Heart left ventricle (tissue), 16 donors: Measurements from ENCODE around the gene AHDC1. TPM values are rescaled to one million over a fixed set of nuclear protein-coding genes. Genes with fewer than 3 reads are reported as not detected.
"Not testable (repeated sequence)": the region's sequence is repeated elsewhere in the genome, so short reads cannot be mapped to it uniquely, and the experiment has no call there.

Experiments used
- ATAC-seq, 4 donors: fragments of 200-7000 bp; cut with Tn5 transposase; one replicate each; pipeline ENCODE4 v1.9.1; 2020 to 2022; ENCODE audit warnings: moderate library complexity in 4 of 4, mild to moderate bottlenecking in 3 of 4, moderate number of reproducible peaks in 1 of 4
- DNase-seq, 5 donors: peaks; one replicate each; pipeline ENCODE4 v3.0.0-alpha.2; 2020
- H3K27ac ChIP-seq, 12 donors: fragments of 200-600 bp; sonication (generic) in 4 of 12; one replicate each; pipeline versions ENCODE4 v1.5.0 to v1.8.0; 2016 to 2022; ENCODE audit warnings: mild to moderate bottlenecking in 2 of 12
- H3K27me3 ChIP-seq, 9 donors: fragments of 200-600 bp; sonication (generic) in 2 of 9; one replicate each; pipeline versions ENCODE4 v1.5.1 to v1.8.0; 2016 to 2022; ENCODE audit warnings: mild to moderate bottlenecking in 3 of 9
- H3K36me3 ChIP-seq, 9 donors: fragments of 200-600 bp; sonication (generic) in 2 of 9; one replicate each; pipeline versions ENCODE4 v1.5.0 to v1.8.0; 2018 to 2022; ENCODE audit warnings: mild to moderate bottlenecking in 2 of 9
- H3K4me1 ChIP-seq, 12 donors: fragments of 200-600 bp; sonication (generic) in 4 of 12; one replicate each; pipeline versions ENCODE4 v1.5.0 to v1.8.0; 2016 to 2022; ENCODE audit warnings: mild to moderate bottlenecking in 3 of 12
- H3K4me3 ChIP-seq, 12 donors: fragments of 200-600 bp; sonication (generic) in 4 of 12; one replicate each; pipeline versions ENCODE4 v1.5.0 to v1.8.0; 2017 to 2022; ENCODE audit warnings: mild to moderate bottlenecking in 9 of 12, moderate library complexity in 4 of 12
- H3K9me3 ChIP-seq, 12 donors: fragments of 200-600 bp; sonication (generic) in 4 of 12; one replicate each; pipeline versions ENCODE4 v1.5.0 to v1.8.0; 2016 to 2022; ENCODE audit warnings: mild to moderate bottlenecking in 1 of 12
- POLR2A ChIP-seq, 2 donors: fragments of 450-650 bp; IDR thresholded peaks; one replicate each; pipeline ENCODE4 v1.6.1; 2017; ENCODE audit warnings: antibody characterized with exemption in 2 of 2, mild to moderate bottlenecking in 2 of 2, moderate library complexity in 2 of 2
- WGBS, 4 donors: extraction: QIAGEN DNeasy Blood & Tissue Kit in 2 of 4; methylation state at CpG; one replicate each; pipeline versions ENCODE4 v1.1.5 to v1.1.7; 2013 to 2018; 5-methylcytosine and 5-hydroxymethylcytosine counted together
- intact Hi-C, 10 donors: fragments of 100-400 bp; cut with DNase I; formaldehyde crosslinking; loops; one replicate each; pipeline versions ENCODE4 v1.11.1 to v1.14.2; 2022
- polyA plus RNA-seq, 2 donors: library from polyadenylated mRNA; stranded (reverse); fragments of 200-250 nt; gene quantifications; one replicate each; pipeline ENCODE4 v1.2.3, GENCODE V29; 2013
- total RNA-seq, 9 donors: library from RNA; depleted of rRNA in 2 of 9; stranded (reverse); fragments of >200 nt in 2 of 9; fragmentation: NEBNext Ultra II Directional in 3 of 9; extraction: Animal tissue kit (Norgen Biotek cat#: 25700) in 3 of 9; gene quantifications; one replicate each; pipeline versions ENCODE4 v1.1.0 to v1.2.4, GENCODE V29; 2016 to 2023
- TF ChIP-seq, protein P1 (sequence below), 12 donors: fragments of 200-600 bp; sonication (generic) in 4 of 12; IDR thresholded peaks; one replicate each; pipeline versions ENCODE4 v1.5.0 to v1.8.0; 2018 to 2022; ENCODE audit warnings: antibody characterized with exemption in 12 of 12, mild to moderate bottlenecking in 5 of 12
- donor health status: ischemic (EF 13 %, LVEDD 7.1; RV severe dilation, severe dysfunction).
- donor health status: healthy with polysubstance abuse.
- donor health status: DM: no; HTN: yes; CAD: no.
- donor health status: DM: no; HTN: no; CAD: no.
- donor health status: ischemic (EF 25% LVEDD 6.9; RV normal size, moderate dysfunction).
- donor health status: ischemic (EF 25% LVEDD 5.7; RV mildly dilated, moderate dysfunction).
- donor health status: healthy.
- donor health status: DM: yes; HTN: yes; CAD: no.
- donor health status: ischemic (EF 35%, LVEDD 5.7; RV mildly dilated, moderate dysfunction).
- donor health status: nonischemic (EF 11% LVEDD 7.7; RV severe dilation, severe dysfunction).
- donor health status: DM: yes; HTN: yes; CAD: no.
- donor health status: PGD.
- donor health status: ischemic (EF 29% LVEDD 5.4; RV normal size, mild dysfunction).
- donor health status: nonischemic (EF 23%, LVEDD 6.1; RV moderate dilation, normal function).

AHDC1 gene
- total and polyA plus RNA-seq, 11 donors = 25.8 to 50.2 (median 42.1) TPM

DNA sequence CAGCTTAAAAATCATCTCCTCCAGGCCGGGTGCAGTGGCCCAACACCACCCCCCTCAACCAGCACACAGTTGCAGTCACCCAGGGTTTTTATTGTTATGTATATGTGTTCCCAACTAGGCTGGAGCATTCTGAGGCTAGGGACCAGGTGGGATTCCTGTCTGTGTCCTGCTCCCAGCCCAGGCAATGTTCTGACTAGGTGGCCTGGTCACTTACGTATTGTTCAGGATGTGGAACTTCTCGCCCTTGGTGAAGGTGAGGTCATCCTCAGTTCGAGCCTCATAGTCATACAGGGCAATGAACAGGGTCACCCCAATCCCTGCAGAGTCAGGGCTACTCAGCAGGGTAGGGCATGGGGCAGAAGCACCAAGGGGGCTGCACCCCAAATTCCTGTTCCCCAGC is 18.9 kb upstream of the AHDC1 start:
- WGBS, 4 donors = 77 to 94% (median 91%) methylated on average over 4 of the region's 4 CpGs
- TF ChIP-seq POLR2A (IDR thresholded peaks at IDR 0.05) = no peak
- TF ChIP-seq, protein P1, sequence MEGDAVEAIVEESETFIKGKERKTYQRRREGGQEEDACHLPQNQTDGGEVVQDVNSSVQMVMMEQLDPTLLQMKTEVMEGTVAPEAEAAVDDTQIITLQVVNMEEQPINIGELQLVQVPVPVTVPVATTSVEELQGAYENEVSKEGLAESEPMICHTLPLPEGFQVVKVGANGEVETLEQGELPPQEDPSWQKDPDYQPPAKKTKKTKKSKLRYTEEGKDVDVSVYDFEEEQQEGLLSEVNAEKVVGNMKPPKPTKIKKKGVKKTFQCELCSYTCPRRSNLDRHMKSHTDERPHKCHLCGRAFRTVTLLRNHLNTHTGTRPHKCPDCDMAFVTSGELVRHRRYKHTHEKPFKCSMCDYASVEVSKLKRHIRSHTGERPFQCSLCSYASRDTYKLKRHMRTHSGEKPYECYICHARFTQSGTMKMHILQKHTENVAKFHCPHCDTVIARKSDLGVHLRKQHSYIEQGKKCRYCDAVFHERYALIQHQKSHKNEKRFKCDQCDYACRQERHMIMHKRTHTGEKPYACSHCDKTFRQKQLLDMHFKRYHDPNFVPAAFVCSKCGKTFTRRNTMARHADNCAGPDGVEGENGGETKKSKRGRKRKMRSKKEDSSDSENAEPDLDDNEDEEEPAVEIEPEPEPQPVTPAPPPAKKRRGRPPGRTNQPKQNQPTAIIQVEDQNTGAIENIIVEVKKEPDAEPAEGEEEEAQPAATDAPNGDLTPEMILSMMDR (IDR thresholded peaks at IDR 0.05) = no peak
- no peak overlapping the region for H3K27ac ChIP-seq

DNA sequence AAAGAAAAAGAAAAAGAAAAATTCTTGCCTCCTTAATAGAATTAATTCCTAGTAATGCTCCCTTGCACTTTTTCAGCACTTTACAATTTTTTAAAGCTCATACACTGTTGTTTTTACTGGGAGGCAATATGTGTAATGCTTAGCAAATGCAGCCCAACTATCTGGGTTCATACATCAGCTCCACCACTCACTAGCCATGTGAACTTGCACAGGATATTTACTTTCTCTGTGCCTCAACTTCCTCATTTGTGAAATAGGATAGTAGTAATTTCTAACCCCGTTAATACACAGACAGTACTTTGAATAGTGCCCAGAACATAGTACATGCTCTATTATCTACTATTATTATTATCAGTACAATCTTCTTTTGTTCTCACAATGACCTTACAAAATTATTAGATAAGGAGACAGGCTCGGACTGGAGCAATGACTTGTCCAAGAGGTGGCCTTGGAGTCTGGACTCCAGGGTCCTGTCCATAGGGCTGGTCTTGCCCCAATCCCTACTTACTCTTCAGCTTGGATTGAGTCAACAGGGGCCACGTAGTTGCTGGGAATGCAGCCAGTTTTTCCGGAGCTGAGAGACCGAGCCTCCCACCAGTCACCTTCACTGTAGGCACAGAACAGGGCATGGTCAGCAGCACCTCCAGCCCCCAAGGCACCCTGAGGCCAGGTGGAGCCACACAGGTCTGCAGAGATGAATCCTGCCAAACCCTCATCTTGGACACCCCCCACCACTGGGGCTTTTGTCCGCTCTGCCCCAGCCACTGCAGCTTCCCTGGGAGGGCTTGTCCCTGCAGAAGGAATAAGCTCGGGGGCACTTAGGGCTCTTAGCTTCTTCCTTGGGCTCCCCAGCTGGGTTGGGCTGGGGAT is 17.3 kb upstream of the AHDC1 start:
- H3K4me1 ChIP-seq = peaks cover 0 to 92% (median 2%) of the 10 kb centered on the region in 12 donors
- WGBS, 4 donors = 34 to 48% (median 43%) methylated on average over 7 of the region's 7 CpGs
- peak in 3 of 4 donors; percentile 12 to 25 (median 24) for ATAC-seq
- no peak overlapping the region for H3K4me3 ChIP-seq
- H3K27ac ChIP-seq = no peak overlapping the region
- no peak for TF ChIP-seq POLR2A (IDR thresholded peaks at IDR 0.05)
- H3K9me3 ChIP-seq = no peaks in the 10 kb centered on the region
- H3K27me3 ChIP-seq = no peaks in the 10 kb centered on the region
- intact Hi-C loops = no loop called here
- H3K36me3 ChIP-seq = peaks cover 0 to 19% (median 0%) of the 10 kb centered on the region in 9 donors
- DNase-seq = peak in 1 of 5 donors; percentile 44

More for the DNA sequence above, 18.9 kb upstream of the AHDC1 start:
- no peak for ATAC-seq
- H3K27me3 ChIP-seq = no peaks in the 10 kb centered on the region
- H3K4me3 ChIP-seq = no peak overlapping the region
- peak in 1 of 5 donors; percentile 35 for DNase-seq
- intact Hi-C loops = no loop called here
- H3K9me3 ChIP-seq = no peaks in the 10 kb centered on the region
- H3K4me1 ChIP-seq = peaks cover 0 to 92% (median 2%) of the 10 kb centered on the region in 12 donors
- H3K36me3 ChIP-seq = peaks cover 0 to 6% (median 0%) of the 10 kb centered on the region in 9 donors

DNA sequence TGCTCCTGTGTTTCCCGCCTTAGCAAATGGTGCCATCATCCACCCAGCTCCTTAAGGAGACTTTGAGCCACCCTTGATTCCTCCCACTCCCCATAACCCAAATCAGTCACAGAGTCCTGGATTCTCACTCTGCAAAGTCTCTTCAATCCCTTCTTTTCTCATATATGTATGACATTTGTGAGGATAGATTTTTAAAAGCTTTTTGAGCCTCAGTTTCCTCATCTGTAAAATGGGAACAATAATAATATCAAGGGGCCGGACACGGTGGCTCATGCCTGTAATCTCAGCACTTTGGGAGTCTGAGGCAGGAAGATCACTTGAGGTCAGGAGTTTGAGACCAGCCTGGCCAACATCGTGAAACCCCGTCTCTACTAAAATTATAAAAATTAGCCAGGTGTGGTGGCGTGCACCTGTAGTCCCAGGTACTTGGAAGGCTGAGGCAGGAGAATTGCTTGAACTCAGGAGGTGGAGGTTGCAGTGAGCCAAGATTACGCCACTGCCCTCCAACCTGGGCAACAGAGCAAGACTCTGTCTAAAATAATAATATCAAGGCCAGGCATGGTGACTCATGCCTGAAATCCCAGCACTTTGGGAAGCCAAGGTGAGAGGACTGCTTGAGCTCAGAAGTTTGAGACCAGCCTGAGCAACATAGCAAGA is 16.0 kb upstream of the AHDC1 start:
- intact Hi-C loops = not testable (repeated sequence)
- peaks cover 0 to 87% (median 2%) of the 10 kb centered on the region in 12 donors for H3K4me1 ChIP-seq

DNA sequence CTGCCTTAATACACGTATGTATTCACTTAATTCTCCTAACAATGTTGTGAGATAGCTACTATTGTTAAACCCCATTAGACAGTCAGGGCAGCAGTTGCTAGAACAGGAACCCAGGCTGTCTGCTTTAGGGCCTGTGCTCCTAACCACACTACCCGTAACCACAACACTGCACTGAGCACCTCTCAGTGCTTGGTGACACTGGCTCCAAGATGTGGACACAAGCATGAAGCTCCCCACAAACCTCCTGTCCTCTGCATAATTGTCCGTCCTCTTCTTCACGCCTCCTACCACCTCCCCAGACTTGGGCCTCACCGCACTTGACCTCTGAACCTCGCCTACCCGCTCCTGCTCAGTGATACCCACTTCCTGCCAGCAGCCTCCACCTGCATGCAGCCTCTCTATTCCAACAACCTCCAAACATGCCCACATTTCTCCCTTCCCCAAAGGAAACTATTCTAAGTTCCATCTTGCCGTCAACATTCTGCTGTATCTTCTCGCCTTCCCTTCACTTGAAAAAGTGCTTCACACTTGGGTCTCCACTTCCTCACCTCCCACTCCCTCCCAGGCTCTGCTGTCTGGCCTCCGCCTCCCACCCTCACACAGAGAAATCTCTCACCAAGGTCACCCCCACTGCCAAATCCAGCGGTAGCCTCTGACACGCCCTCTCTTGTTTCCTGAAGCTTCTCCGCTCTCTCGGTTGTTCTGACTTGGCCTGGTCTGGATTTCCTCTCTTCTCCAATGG is 14.6 kb upstream of the AHDC1 start:
- WGBS, 4 donors = 75 to 82% (median 80%) methylated on average over 14 of the region's 14 CpGs
- peak in 1 of 4 donors; percentile 5 for ATAC-seq
- peak overlapping the region in 1 of 12 donors; percentile 65 for H3K27ac ChIP-seq
- TF ChIP-seq, protein P1 (IDR thresholded peaks at IDR 0.05) = no peak
- TF ChIP-seq POLR2A (IDR thresholded peaks at IDR 0.05) = no peak
- DNase-seq = peak in 1 of 5 donors; percentile 25
- H3K9me3 ChIP-seq = no peaks in the 10 kb centered on the region
- H3K27me3 ChIP-seq = no peaks in the 10 kb centered on the region
- H3K4me3 ChIP-seq = no peak overlapping the region
- H3K4me1 ChIP-seq = peaks cover 0 to 73% (median 4%) of the 10 kb centered on the region in 12 donors
- H3K36me3 ChIP-seq = peaks cover 0 to 25% (median 0%) of the 10 kb centered on the region in 9 donors
- intact Hi-C loops = no loop called here

More for the DNA sequence above, 16.0 kb upstream of the AHDC1 start:
- Histone ChIP-seq H3K27ac (peak overlapping the region in 1 of 12 donors; percentile 15), H3K36me3 (peaks cover 0 to 21% (median 0%) of the 10 kb centered on the region in 9 donors)
- not testable (repeated sequence) for ATAC-seq, H3K9me3 ChIP-seq, H3K4me3 ChIP-seq, H3K27me3 ChIP-seq, DNase-seq
- 96 to 99% (median 97%) methylated on average over 7 of the region's 7 CpGs for WGBS, 4 donors
